NCI-H2171 (cell line): ENCODE data around the gene REXO4.

ENCODE experiments used
- DNase-seq: peaks from one replicate; lab custom pipeline; 2025; lab: John Stamatoyannopoulos, UW

Gene REXO4

GRCh38 chr9:133449760-133450159, 31.9 kb upstream of the REXO4 start:
- peak; percentile 58 for DNase-seq

- DNase-seq = no peak
These were observed 30.7 kb upstream of the REXO4 start for GRCh38 chr9:133448487-133448972.

GRCh38 chr9:133445293-133445969, 27.6 kb upstream of the REXO4 start:
- DNase-seq = no peak

- no peak for DNase-seq
These were observed 26.2 kb upstream of the REXO4 start for GRCh38 chr9:133443982-133444381.

GRCh38 chr9:133443248-133443647, 25.4 kb upstream of the REXO4 start:
- no peak for DNase-seq

DNA sequence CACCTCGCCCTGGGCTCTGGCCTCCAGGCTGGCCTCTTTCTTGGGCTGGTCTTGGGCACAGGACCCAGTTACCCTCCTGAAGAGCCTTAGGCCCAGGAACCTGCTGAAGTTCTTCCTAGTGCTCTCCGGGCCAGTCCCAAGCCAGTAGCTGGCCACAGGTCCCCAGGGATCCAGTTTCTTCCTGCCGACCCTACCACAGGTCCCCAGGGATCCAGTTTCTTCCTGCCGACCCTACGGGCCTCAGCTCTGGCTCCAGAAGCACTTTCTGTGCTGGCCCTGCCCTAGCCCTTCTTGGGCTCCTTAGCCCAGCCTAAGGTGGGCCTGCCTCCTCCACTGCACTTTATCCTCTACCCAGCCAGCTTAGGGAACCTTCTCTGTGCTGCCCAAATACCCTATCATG, 23.8 kb upstream of the REXO4 start:
- no peak for DNase-seq

DNA sequence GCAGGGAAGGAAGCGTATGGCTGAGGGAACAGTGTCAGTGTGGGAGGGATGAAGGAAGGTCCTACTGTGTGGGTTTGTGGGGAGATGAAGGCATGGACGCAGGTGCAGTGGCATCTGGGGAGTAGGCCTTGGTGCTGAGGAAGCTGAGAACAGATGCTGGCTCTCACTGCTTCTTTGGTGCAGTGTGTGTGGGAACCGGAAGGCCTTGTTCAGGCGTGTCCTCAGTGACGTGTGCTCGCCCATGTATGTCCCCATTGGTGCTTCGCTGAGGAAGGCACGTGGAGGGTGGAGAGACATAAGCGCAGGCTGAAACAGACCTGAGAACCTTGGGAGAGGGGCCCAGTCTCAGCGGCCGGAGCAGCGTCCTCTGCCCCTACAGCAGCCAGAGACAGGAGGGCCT, 23.1 kb upstream of the REXO4 start:
- DNase-seq = no peak

DNA sequence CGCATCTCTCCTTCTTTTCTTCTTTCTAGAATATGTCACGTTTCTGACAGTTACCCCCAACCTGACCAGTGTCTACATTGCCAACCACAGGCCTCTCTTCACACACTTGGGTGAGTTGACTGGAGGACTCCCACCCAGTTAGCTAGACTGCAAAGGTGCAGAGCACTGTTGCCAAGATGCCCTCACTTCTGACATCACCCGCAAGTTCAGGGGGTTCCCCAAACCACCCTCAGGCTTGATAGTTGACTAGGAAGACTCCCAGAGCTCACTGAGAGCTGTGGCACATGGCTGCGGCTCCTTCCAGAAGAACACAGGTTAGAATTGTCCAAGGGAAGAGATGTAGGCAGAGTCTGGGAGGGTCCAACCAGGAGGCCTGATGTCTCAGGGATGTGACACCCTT, 21.5 kb upstream of the REXO4 start:
- no peak for DNase-seq

GRCh38 chr9:133437753-133438531, 20.1 kb upstream of the REXO4 start:
- no peak for DNase-seq

GRCh38 chr9:133436681-133437080, 18.9 kb upstream of the REXO4 start:
- DNase-seq = no peak

DNA sequence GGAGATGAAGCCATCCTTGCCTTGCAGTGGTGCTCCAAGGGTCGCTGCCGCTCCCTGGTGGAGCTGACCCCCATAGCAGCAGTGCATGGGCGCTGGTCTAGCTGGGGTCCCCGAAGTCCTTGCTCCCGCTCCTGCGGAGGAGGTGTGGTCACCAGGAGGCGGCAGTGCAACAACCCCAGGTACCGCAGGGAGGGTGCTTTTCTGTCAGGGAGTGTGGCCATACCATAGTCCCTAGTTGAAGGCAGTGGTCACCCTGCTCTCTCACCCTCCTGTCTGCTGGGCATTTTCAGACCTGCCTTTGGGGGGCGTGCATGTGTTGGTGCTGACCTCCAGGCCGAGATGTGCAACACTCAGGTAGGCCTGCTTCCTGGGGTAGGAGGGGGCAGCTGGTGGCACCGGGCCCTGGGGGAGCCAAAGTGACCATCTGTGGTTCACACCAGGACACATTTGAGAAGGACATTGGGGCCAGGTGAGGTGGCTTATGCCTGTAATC, 15.6 kb upstream of the REXO4 start:
- no peak for DNase-seq

DNA sequence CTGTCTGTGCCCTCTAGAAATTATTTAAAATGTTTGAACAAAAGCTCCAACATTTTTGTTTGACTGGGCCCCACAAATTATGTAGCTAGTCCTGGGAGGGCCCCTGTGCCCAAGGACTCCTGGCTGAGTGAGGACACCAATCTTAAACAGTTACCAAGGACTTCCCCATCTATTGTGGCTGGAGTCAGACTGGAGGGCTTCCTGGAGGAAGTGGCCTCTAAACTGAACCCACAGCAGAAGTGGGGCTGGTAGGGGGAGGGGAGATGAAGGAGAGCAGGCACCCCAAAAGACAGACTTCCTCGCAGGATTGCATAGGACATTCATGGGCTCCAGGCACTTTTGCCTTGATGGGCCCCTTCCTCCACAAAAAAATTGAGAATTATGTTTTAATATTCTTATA, 12.4 kb upstream of the REXO4 start:
- no peak for DNase-seq

DNA sequence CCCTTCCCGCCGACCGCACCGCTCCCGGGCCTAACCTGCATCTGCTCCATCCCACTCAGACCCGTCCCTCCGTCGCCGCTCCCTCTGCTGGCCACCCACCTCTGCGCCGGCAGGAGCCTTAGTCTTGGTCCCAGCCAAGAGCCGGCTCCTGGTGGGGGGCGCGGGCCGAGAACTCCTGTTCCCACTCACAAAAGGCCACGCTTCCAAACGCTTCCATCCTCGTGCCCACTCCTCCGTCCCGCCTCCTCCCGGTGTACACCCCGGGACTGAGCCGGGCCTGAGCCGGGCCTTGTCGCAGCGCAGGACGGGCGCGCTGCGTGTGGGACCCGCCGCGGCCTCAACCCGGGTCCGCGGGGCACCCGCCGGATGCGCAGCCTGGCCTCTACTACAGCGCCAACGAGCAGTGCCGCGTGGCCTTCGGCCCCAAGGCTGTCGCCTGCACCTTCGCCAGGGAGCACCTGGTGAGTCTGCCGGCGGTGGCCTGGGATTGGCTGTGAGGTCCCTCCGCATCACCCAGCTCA, 11.9 kb upstream of the REXO4 start:
- DNase-seq = no peak

GRCh38 chr9:133429214-133429613, 11.4 kb upstream of the REXO4 start:
- no peak for DNase-seq

GRCh38 chr9:133428617-133429101, 10.8 kb upstream of the REXO4 start:
- DNase-seq = no peak

DNA sequence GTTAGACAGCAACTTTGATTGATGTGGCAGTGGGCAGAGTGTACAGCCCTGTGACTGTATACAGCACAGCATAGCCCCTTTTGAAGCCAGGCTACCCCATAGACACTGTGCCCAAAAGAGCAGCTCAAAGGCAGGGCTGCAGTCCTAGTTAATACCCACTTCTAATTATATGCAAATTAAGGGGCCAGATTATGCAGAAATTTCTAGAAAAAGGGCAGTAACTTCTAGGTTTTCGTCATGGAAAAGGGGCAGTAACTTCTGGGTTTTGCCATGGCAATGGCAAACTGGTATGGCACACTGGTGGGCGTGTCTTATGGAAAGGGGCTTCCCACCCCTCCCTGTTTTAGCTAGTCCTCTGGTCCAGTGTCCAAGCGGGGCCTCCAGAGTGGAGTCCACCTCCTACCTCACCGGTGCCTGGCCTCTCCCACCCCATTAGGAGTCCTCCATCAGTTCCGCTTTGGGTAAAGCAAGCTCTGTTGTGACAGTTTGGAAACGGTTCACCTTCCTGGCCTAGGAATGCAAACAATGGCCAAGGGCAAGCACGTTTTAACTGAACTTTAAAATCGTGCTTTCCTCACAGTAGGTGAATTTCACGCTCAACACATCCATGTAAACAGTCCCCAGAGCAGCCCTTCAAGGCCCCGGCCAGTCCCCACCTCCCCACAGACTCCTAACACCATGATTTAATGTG, 10.0 kb upstream of the REXO4 start:
- DNase-seq = no peak

GRCh38 chr9:133426011-133426410, 8.2 kb upstream of the REXO4 start:
- no peak for DNase-seq

GRCh38 chr9:133425049-133425632, 7.3 kb upstream of the REXO4 start:
- no peak for DNase-seq

GRCh38 chr9:133424187-133424586, 6.4 kb upstream of the REXO4 start:
- no peak for DNase-seq

DNA sequence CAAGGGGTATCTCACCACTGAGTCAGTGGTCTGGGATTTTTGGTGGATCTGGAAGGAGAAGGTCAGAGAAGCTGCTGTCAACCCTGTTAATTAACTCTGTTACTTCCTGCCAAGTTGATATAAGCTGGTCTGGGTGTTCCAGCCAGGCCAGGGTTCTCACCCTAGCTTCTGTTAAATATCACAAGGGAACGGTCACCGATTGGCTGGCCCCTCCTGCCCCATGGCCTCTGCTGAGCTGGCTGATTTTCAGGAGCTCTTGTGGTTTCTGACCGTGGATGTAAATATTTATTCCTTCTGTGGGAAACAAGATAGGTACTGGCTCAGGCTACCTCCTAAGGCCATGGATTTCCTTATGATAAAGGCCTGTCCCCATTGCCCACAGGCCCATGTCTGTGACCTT, 5.4 kb upstream of the REXO4 start:
- no peak for DNase-seq

DNA sequence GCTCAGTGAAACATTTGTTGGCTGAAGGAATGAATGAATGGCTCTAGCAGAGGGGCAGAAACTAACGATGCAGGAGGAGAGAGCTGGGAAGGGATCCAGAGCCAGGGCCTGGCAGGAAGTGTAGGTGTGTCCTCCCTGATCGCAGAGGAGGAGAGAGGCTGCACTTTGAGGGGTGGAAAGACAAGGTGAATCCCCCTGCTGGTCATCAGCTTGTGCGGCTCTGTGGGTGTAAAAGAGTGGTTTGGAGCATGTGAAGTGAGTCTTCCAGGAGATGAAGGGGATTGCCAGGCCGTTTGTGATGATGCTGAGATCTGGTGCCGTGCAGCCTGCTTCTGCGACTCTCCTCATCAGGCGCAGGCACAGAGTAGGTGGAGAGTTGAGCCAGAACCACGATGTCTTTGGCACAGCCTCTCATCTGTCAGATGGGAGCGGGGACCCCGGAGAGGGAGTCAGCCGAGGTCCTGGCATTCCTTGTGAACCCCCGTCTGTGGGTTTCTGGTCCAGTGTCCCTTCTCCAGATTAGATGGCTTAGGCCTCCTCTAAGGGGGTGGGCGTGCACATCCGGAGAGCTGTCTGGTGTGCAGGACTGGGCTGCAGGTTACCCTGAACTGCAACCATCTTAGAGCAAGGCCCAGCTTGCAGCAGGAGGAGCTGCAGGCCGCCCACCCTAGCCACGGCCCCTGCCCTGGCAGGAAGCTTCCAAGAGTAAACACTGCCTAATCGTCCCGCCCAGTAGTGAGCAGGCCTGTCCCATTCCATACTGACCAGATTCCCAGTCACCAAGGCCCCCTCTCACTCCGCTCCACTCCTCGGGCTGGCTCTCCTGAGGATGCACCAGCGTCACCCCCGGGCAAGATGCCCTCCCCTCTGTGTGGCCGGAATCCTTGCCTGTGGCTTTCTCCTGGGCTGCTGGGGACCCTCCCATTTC, 4.1 kb upstream of the REXO4 start, which contains the start of gene ADAMTS13:
TSS of gene ADAMTS13 (plus strand) at position 753 of the 928 bp plus-strand sequence. CDS start at position 830, 77 bp downstream.
- DNase-seq = no peak
